D721Med (cell line): ENCODE measurements around the gene OLA1.
"Not testable (repeated sequence)": the region's sequence is repeated elsewhere in the genome, so short reads cannot be mapped to it uniquely, and the experiment has no call there.

Experiments
- DNase-seq: peaks from one replicate; pipeline ENCODE4 v3.0.0; 2011; ENCODE audit warnings: low spot score; ENCODE audit not compliant: insufficient read length
- FAIRE-seq: peaks from 2 replicates; lab custom pipeline; 2011; peaks lifted over from hg19 to GRCh38; lab: Jason Lieb, UNC
- TF ChIP-seq, protein P1 (sequence below): IDR thresholded peaks from 2 replicates; pipeline ENCODE4 v1.5.1; 2012; ENCODE audit warnings: mild to moderate bottlenecking, control low read depth; ENCODE audit not compliant: insufficient read depth; ENCODE audit errors: missing control alignments

Gene OLA1

DNA sequence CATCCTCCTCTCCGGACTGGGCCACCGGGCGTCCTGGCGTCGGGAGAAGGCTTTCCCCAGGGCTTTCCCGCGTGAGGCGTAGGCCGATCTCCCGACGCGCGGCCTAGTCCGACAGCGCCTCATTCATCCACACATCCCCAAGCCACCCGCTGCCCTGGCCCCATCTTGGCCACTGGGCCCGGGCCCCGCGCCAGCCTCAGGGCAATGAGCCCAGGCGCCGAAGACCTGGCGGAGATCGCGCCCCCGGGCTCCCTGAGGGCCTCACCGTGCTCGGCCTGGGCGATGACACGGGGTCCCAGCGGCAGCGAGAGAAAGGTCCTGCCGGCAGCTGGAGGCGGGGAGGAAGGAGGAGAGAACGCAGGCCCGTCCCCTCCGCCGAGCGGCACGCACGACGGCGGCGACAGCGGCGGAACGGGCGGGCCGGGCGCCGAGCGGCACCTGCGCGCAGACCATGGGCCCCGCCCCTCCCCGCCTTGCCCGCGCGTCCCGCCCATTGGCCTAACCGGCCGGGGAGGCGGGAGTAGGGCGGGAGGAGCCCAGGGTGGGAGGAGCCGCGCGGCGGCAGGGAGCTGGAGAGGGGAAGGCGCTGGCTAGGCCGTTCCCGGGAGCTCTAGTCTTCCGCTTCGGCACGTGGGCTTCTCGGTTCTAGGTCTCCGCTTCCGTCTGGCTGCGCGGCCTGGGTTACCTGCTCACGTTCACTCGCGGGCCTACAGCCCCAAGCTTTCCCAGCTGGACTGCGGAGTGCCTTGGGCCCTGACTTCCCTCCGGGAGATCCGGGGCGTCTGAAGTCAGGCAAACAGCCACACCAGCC is at the start of gene OLA1:
TSS of gene OLA1 (minus strand) at position 346 of the 811 bp plus-strand sequence. CDS start 1,717 bp downstream, outside the sequence.
- no peak for FAIRE-seq

DNA sequence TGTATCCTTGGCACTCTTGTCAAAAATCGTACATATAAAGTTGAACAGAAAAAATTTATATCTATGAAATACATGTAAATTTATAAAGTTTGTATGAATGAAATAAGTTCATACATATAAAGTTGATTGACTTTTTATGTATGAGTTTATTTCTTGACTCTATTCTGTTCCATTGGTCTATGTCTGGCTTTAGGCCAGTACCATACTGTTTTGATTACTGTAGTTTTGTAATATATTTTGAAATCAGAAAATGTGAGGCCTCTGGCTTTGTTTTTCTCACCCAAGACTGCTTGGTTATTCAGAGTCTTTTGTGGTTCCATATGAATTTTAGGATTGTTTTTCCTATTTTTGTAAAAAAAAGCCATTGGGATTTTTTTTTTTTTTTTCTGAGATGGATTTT is 44.6 kb upstream of the OLA1 start:
- FAIRE-seq (no peak), DNase-seq (no peak)
- TF ChIP-seq, protein P1, sequence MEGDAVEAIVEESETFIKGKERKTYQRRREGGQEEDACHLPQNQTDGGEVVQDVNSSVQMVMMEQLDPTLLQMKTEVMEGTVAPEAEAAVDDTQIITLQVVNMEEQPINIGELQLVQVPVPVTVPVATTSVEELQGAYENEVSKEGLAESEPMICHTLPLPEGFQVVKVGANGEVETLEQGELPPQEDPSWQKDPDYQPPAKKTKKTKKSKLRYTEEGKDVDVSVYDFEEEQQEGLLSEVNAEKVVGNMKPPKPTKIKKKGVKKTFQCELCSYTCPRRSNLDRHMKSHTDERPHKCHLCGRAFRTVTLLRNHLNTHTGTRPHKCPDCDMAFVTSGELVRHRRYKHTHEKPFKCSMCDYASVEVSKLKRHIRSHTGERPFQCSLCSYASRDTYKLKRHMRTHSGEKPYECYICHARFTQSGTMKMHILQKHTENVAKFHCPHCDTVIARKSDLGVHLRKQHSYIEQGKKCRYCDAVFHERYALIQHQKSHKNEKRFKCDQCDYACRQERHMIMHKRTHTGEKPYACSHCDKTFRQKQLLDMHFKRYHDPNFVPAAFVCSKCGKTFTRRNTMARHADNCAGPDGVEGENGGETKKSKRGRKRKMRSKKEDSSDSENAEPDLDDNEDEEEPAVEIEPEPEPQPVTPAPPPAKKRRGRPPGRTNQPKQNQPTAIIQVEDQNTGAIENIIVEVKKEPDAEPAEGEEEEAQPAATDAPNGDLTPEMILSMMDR = no peak

More for the DNA sequence above, at the start of gene OLA1:
- TF ChIP-seq, protein P1 = no peak
- peak; percentile 95 for DNase-seq

DNA sequence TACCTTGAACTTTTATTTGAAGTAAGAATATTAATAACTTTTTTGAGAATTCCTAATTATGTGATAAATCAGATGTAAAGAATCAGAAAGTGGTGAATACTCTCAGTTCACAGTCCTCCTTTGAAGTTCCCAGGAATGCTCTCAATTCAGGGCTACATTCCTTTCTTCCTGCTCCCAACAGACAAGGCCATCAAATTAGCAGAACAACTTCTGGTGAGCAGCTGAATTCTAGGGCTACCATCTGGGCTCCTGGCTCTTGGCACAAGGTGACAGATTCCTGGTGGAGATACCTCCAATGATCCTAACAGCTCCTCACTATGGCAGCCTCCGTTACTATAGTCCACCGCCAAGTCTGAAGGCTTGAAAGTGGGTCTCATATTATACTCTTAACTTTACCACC is 37.8 kb upstream of the OLA1 start:
- TF ChIP-seq, protein P1 = no peak
- no peak for FAIRE-seq
- no peak for DNase-seq

DNA sequence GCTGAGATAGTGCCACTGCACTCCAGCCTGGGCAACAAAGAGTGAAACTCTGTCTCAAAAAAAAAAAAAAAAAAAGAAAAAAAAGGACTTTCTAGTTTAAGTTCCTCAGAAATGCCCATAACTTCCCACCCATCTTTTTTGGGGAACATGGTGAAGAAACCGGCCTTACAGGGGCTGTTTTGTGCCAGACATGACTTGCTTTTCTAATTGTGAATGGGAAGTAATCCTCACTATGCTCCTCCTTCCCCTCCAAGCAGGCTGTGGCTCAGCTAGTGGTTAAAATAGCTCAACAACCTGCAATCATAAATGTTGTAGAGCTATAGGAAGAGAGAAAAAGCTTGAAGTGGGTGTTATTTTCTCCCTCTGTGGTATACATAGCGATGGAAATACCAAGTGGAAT is 34.1 kb upstream of the OLA1 start:
- TF ChIP-seq, protein P1 = no peak
- no peak for FAIRE-seq
- no peak for DNase-seq

DNA sequence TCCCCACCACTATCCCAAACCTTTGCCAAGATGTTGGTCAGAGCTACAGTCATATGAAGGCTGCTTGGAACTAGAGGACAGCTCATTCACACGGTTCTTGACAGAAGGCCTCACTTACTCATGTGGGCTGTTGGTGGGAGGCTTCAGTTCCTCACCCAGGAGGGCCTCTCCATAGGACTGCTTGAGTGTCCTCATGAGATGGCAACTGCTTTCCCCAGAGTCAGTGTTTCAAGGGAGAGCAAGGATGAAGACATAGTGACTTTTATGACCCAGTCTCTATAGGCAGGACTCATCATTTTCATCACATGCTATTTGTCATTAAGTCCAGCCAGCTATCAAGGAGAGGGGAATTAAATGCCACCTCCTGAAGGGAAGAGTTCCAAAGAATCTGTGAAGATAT is 33.4 kb upstream of the OLA1 start:
- no peak for DNase-seq
- TF ChIP-seq, protein P1 = no peak
- no peak for FAIRE-seq

DNA sequence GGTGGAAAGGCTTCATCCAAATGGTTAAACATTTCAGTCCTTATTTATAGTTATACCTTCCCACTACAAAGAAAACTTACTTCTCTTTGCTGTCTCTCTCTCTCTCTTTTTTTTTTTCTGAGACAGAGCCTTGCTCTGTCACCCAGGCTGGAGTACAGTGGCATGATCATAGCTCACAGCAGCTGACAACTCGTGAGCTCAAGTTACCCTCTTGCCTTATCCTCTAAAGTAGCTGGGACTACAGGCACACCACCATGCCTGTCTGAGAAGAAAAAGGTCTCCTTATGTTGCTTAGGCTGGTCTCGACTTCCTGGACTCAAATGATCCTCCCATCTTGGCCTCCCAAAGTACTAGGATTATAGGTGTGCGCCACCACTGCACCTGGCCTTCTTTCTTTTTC is 32.3 kb upstream of the OLA1 start:
- FAIRE-seq (no peak), DNase-seq (no peak)
- TF ChIP-seq, protein P1 = no peak

DNA sequence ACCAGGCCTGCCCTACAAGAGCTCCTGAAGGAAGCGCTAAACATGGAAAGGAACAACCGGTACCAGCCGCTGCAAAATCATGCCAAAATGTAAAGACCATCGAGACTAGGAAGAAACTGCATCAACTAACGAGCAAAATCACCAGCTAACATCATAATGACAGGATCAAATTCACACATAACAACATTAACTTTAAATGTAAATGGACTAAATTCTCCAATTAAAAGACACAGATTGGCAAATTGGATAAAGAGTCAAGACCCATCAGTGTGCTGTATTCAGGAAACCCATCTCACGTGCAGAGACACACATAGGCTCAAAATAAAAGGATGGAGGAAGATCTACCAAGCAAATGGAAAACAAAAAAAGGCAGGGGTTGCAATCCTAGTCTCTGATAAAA is 21.9 kb upstream of the OLA1 start:
- not testable (repeated sequence) for DNase-seq, FAIRE-seq
